Astrocyte of the spinal cord (primary cell): ENCODE results near the gene STRA6.

Source experiments
- DNase-seq: peaks from one replicate; pipeline ENCODE4 v3.0.0; 2011; ENCODE audit warnings: low read depth, low spot score
- H3K4me3 ChIP-seq: 2 replicates; pipeline ENCODE4 v1.5.1; 2011; ENCODE audit warnings: low read depth, mild to moderate bottlenecking, low read length, moderate library complexity
- CTCF ChIP-seq: IDR thresholded peaks from 2 replicates; pipeline ENCODE4 v1.5.1; 2012; ENCODE audit warnings: low read depth, mild to moderate bottlenecking, low read length, inconsistent platforms
- in situ Hi-C: cut with HindIII; loops from 2 replicates; pipeline ENCODE4 v1.10.0; 2017; ENCODE audit warnings: low sequenced_read_pairs

Gene STRA6

GRCh38 chr15:74173380-74174218 lies 29.0 kb downstream of the STRA6 start, which contains the start of gene ISLR:
Gene ISLR (plus strand): TSS chr15:74173710. CDS start chr15:74174859, 1,149 bp downstream.
- no peak for TF ChIP-seq CTCF

GRCh38 chr15:74172701-74173379 lies 29.7 kb downstream of the STRA6 start:
- TF ChIP-seq CTCF, result no peak
- in situ Hi-C loops, result no loop called here
- peak; percentile 83 for DNase-seq
- no peak overlapping the region for H3K4me3 ChIP-seq

More at GRCh38 chr15:74173380-74174218, 29.0 kb downstream of the STRA6 start, which contains the start of gene ISLR:
- in situ Hi-C loops, result no loop called here
- peak within 1 kb of the TSS; percentile 41 for H3K4me3 ChIP-seq
- peak; percentile 75 for DNase-seq

GRCh38 chr15:74171965-74172541 lies 30.5 kb downstream of the STRA6 start:
- no peak for DNase-seq
- no peak overlapping the region for H3K4me3 ChIP-seq
- no peak for TF ChIP-seq CTCF
- in situ Hi-C loops, result no loop called here

- in situ Hi-C loops, result no loop called here
- no peak for DNase-seq
Measured at GRCh38 chr15:74170875-74171578, 31.6 kb downstream of the STRA6 start.

GRCh38 chr15:74170071-74170844 lies 32.3 kb downstream of the STRA6 start:
- H3K4me3 ChIP-seq, result no peak overlapping the region
- DNase-seq, result no peak
- no peak for TF ChIP-seq CTCF
- in situ Hi-C loops, result no loop called here

More at GRCh38 chr15:74170875-74171578, 31.6 kb downstream of the STRA6 start:
- H3K4me3 ChIP-seq, result no peak overlapping the region
- no peak for TF ChIP-seq CTCF
